Measurements from ENCODE around the gene HECTD2. TPM values are rescaled to one million over a fixed set of nuclear protein-coding genes. Genes with fewer than 3 reads are reported as not detected.

Gene HECTD2
- total RNA-seq, 1 experiment from 2014 or later: 9.4 TPM

- no peak overlapping the region for H3K4me3 Mint-ChIP-seq
- no peaks in the 10 kb centered on the region for H3K36me3 Mint-ChIP-seq
- no peaks in the 10 kb centered on the region for H3K9me3 Mint-ChIP-seq
- ChIA-PET CTCF (no interaction called here), POLR2A (no interaction called here)
- no peak overlapping the region for H3K27ac Mint-ChIP-seq
- H3K27me3 Mint-ChIP-seq (ENCODE audit: low read depth): peaks cover 7% of the 10 kb centered on the region; the same call in 1 of the 2 replicates
- H3K4me1 Mint-ChIP-seq: peaks cover 9% of the 10 kb centered on the region
- DNase-seq (ENCODE audit: low spot score) (no peak), ATAC-seq (no peak)
- TF ChIP-seq, protein P1, sequence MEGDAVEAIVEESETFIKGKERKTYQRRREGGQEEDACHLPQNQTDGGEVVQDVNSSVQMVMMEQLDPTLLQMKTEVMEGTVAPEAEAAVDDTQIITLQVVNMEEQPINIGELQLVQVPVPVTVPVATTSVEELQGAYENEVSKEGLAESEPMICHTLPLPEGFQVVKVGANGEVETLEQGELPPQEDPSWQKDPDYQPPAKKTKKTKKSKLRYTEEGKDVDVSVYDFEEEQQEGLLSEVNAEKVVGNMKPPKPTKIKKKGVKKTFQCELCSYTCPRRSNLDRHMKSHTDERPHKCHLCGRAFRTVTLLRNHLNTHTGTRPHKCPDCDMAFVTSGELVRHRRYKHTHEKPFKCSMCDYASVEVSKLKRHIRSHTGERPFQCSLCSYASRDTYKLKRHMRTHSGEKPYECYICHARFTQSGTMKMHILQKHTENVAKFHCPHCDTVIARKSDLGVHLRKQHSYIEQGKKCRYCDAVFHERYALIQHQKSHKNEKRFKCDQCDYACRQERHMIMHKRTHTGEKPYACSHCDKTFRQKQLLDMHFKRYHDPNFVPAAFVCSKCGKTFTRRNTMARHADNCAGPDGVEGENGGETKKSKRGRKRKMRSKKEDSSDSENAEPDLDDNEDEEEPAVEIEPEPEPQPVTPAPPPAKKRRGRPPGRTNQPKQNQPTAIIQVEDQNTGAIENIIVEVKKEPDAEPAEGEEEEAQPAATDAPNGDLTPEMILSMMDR (IDR thresholded peaks at IDR 0.05): no peak
- TF ChIP-seq GRHL2 (CRISPR knock-in tag; IDR thresholded peaks at IDR 0.05; ENCODE audit: insufficient replicate concordance, severe bottlenecking): no peak
- TF ChIP-seq TP53 (CRISPR knock-in tag; IDR thresholded peaks at IDR 0.05): no peak
- no peak for TF ChIP-seq ETV6 (CRISPR knock-in tag; IDR thresholded peaks at IDR 0.05)
- TF ChIP-seq ZMAT4 (CRISPR knock-in tag; IDR thresholded peaks at IDR 0.05): no peak
- TF ChIP-seq AR (CRISPR knock-in tag; IDR thresholded peaks at IDR 0.05): no peak
- TF ChIP-seq USF1 (CRISPR knock-in tag; IDR thresholded peaks at IDR 0.05): no peak
- TF ChIP-seq ZNF423 (CRISPR knock-in tag; IDR thresholded peaks at IDR 0.05): no peak
- no peak for TF ChIP-seq HMGA2 (CRISPR knock-in tag; IDR thresholded peaks at IDR 0.05)
- TF ChIP-seq, protein P2, sequence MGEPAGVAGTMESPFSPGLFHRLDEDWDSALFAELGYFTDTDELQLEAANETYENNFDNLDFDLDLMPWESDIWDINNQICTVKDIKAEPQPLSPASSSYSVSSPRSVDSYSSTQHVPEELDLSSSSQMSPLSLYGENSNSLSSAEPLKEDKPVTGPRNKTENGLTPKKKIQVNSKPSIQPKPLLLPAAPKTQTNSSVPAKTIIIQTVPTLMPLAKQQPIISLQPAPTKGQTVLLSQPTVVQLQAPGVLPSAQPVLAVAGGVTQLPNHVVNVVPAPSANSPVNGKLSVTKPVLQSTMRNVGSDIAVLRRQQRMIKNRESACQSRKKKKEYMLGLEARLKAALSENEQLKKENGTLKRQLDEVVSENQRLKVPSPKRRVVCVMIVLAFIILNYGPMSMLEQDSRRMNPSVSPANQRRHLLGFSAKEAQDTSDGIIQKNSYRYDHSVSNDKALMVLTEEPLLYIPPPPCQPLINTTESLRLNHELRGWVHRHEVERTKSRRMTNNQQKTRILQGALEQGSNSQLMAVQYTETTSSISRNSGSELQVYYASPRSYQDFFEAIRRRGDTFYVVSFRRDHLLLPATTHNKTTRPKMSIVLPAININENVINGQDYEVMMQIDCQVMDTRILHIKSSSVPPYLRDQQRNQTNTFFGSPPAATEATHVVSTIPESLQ (CRISPR knock-in tag; IDR thresholded peaks at IDR 0.05): no peak
- TF ChIP-seq SP1 (CRISPR knock-in tag; conservative IDR thresholded peaks at IDR 0.05): no peak
- TF ChIP-seq, protein P3, sequence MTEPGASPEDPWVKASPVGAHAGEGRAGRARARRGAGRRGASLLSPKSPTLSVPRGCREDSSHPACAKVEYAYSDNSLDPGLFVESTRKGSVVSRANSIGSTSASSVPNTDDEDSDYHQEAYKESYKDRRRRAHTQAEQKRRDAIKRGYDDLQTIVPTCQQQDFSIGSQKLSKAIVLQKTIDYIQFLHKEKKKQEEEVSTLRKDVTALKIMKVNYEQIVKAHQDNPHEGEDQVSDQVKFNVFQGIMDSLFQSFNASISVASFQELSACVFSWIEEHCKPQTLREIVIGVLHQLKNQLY (CRISPR knock-in tag; IDR thresholded peaks at IDR 0.05): no peak
- no peak for TF ChIP-seq NFYB (CRISPR knock-in tag; conservative IDR thresholded peaks at IDR 0.05; ENCODE audit: low read depth)
- no peak for TF ChIP-seq GTF2I (CRISPR knock-in tag; conservative IDR thresholded peaks at IDR 0.05)
- TF ChIP-seq ZNF281 (CRISPR knock-in tag; IDR thresholded peaks at IDR 0.05): no peak
- TF ChIP-seq ZNF671 (CRISPR knock-in tag; IDR thresholded peaks at IDR 0.05): no peak
Observed at GRCh38 chr10:91549262-91549661, 139.1 kb downstream of the HECTD2 start.
